LNCaP clone FGC (cell line): ENCODE data around the gene RLBP1.

Experiments
- DNase-seq: peaks from one replicate; pipeline ENCODE4 v3.0.0-alpha.2; 2011; ENCODE audit warnings: low read depth
- H3K4me3 ChIP-seq: 2 replicates; pipeline ENCODE4 v1.5.1; 2011; ENCODE audit warnings: mild to moderate bottlenecking, low read depth, low read length, control low read depth
- TF ChIP-seq, protein P1 (sequence below): IDR thresholded peaks from 2 replicates; pipeline ENCODE4 v1.5.1; 2012; ENCODE audit warnings: mild to moderate bottlenecking; ENCODE audit not compliant: control insufficient read depth, insufficient read depth; ENCODE audit errors: extremely low read depth

RLBP1 gene

DNA sequence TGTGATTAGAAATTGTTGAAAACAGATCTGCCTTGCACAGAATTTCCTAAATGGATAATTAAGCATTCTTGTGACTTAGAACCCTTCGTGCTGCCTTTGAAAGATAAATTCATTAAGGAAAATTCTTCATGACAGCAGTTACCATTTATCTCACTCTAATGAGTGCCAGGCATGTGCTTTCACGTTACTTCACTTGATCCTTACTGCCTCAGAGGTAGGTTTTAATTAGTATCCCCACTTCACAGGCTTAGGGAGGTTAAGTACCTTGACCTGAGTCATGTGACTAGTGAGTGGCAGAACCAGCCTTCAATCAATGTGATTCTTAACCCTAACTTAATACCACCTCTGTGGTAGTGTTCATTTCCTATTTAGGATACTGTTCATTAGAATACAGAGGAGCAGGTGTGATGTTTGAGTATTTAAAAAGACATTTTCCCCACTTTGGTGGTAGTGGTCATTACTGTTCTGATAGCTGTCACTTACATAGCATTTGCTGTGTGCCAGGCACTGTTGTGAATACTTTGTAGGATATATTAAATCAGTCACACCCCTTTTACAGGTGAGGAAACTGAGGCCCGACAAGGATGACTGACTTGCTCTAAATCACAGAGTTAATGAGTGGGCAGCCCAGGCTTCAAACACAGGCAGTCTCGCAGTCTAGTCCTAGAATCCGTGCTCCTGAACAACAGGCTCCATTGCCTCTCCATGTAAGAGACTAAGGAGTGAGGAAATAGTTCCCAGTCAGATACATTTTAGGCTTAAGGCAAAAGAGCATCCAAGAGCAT lies 57.9 kb downstream of the RLBP1 start:
- TF ChIP-seq, protein P1, sequence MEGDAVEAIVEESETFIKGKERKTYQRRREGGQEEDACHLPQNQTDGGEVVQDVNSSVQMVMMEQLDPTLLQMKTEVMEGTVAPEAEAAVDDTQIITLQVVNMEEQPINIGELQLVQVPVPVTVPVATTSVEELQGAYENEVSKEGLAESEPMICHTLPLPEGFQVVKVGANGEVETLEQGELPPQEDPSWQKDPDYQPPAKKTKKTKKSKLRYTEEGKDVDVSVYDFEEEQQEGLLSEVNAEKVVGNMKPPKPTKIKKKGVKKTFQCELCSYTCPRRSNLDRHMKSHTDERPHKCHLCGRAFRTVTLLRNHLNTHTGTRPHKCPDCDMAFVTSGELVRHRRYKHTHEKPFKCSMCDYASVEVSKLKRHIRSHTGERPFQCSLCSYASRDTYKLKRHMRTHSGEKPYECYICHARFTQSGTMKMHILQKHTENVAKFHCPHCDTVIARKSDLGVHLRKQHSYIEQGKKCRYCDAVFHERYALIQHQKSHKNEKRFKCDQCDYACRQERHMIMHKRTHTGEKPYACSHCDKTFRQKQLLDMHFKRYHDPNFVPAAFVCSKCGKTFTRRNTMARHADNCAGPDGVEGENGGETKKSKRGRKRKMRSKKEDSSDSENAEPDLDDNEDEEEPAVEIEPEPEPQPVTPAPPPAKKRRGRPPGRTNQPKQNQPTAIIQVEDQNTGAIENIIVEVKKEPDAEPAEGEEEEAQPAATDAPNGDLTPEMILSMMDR = no peak
- no peak for DNase-seq

DNA sequence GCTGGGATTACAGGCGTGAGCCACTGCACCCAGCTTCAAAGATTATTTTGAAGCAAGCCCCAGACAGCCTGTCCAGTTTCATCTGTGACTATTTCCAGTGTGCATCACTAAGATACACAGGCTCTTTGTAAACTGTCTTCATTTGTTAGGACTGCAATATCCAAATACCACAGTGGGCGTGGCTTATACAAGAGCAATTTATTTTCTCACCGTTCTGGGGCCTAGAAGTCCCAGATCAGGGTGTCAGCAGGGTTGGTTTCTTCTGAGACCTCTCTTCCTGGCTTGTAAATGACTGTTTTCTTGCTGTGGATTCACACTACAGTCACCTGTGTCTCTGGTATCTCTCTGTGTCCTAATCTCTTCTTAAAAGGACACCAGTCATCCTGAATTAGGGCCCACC lies 59.7 kb downstream of the RLBP1 start:
- H3K4me3 ChIP-seq = no peak overlapping the region
- TF ChIP-seq, protein P1 = no peak
- no peak for DNase-seq

More for the DNA sequence above, 57.9 kb downstream of the RLBP1 start:
- H3K4me3 ChIP-seq = no peak overlapping the region
